Measurements from ENCODE around the gene DPP6. TPM values are rescaled to one million over a fixed set of nuclear protein-coding genes. Genes with fewer than 3 reads are reported as not detected.
A peak's percentile ranks its signal among the peaks of the same experiment; 100 is the strongest.

The DPP6 gene
- total RNA-seq, 1 donor from 2014 or later = 1.4 TPM

- Mint-ChIP-seq H3K36me3 (ENCODE audit: low read depth, unreplicated experiment) (no peaks in the 10 kb centered on the region), H3K4me1 (ENCODE audit: unreplicated experiment) (peaks cover 7% of the 10 kb centered on the region), H3K27me3 (ENCODE audit: unreplicated experiment) (no peaks in the 10 kb centered on the region), H3K9me3 (ENCODE audit: unreplicated experiment) (peaks cover 8% of the 10 kb centered on the region), H3K27ac (ENCODE audit: unreplicated experiment) (no peak overlapping the region), H3K4me3 (ENCODE audit: unreplicated experiment) (no peak overlapping the region)
- peak; percentile 36 for DNase-seq (ENCODE audit: low spot score)
- no peak for TF ChIP-seq CTCF (IDR thresholded peaks at IDR 0.05; ENCODE audit: unreplicated experiment)
Observed at GRCh38 chr7:154640266-154640865, 588.2 kb downstream of the DPP6 start.

GRCh38 chr7:154640917-154641316 is 588.7 kb downstream of the DPP6 start:
- no peaks in the 10 kb centered on the region for H3K27me3 Mint-ChIP-seq (ENCODE audit: unreplicated experiment)
- H3K36me3 Mint-ChIP-seq (ENCODE audit: low read depth, unreplicated experiment) = no peaks in the 10 kb centered on the region
- DNase-seq (ENCODE audit: low spot score) = no peak
- no peak for TF ChIP-seq CTCF (IDR thresholded peaks at IDR 0.05; ENCODE audit: unreplicated experiment)
- H3K4me1 Mint-ChIP-seq (ENCODE audit: unreplicated experiment) = peaks cover 7% of the 10 kb centered on the region
- no peak overlapping the region for H3K4me3 Mint-ChIP-seq (ENCODE audit: unreplicated experiment)
- H3K27ac Mint-ChIP-seq (ENCODE audit: unreplicated experiment) = no peak overlapping the region
- peaks cover 8% of the 10 kb centered on the region for H3K9me3 Mint-ChIP-seq (ENCODE audit: unreplicated experiment)

- Mint-ChIP-seq H3K4me3 (ENCODE audit: unreplicated experiment) (no peak overlapping the region), H3K27ac (ENCODE audit: unreplicated experiment) (no peak overlapping the region), H3K27me3 (ENCODE audit: unreplicated experiment) (peaks cover 2% of the 10 kb centered on the region), H3K9me3 (ENCODE audit: unreplicated experiment) (no peaks in the 10 kb centered on the region), H3K4me1 (ENCODE audit: unreplicated experiment) (peaks cover 5% of the 10 kb centered on the region), H3K36me3 (ENCODE audit: low read depth, unreplicated experiment) (no peaks in the 10 kb centered on the region)
- no peak for TF ChIP-seq CTCF (IDR thresholded peaks at IDR 0.05; ENCODE audit: unreplicated experiment)
- no peak for DNase-seq (ENCODE audit: low spot score)
Observed at GRCh38 chr7:154644366-154644765, 592.2 kb downstream of the DPP6 start.

GRCh38 chr7:154646126-154647013 is 594.2 kb downstream of the DPP6 start:
- peaks cover 2% of the 10 kb centered on the region for H3K9me3 Mint-ChIP-seq (ENCODE audit: unreplicated experiment)
- no peak for TF ChIP-seq CTCF (IDR thresholded peaks at IDR 0.05; ENCODE audit: unreplicated experiment)
- H3K27me3 Mint-ChIP-seq (ENCODE audit: unreplicated experiment) = peaks cover 2% of the 10 kb centered on the region
- no peaks in the 10 kb centered on the region for H3K4me1 Mint-ChIP-seq (ENCODE audit: unreplicated experiment)
- H3K36me3 Mint-ChIP-seq (ENCODE audit: low read depth, unreplicated experiment) = no peaks in the 10 kb centered on the region
- no peak overlapping the region for H3K4me3 Mint-ChIP-seq (ENCODE audit: unreplicated experiment)
- no peak overlapping the region for H3K27ac Mint-ChIP-seq (ENCODE audit: unreplicated experiment)
- no peak for DNase-seq (ENCODE audit: low spot score)

- Mint-ChIP-seq H3K4me3 (ENCODE audit: unreplicated experiment) (no peak overlapping the region), H3K27ac (ENCODE audit: unreplicated experiment) (no peak overlapping the region), H3K4me1 (ENCODE audit: unreplicated experiment) (no peaks in the 10 kb centered on the region), H3K9me3 (ENCODE audit: unreplicated experiment) (peaks cover 4% of the 10 kb centered on the region), H3K36me3 (ENCODE audit: low read depth, unreplicated experiment) (no peaks in the 10 kb centered on the region), H3K27me3 (ENCODE audit: unreplicated experiment) (peaks cover 2% of the 10 kb centered on the region)
- TF ChIP-seq CTCF (IDR thresholded peaks at IDR 0.05; ENCODE audit: unreplicated experiment) = no peak
- DNase-seq (ENCODE audit: low spot score) = no peak
Observed at GRCh38 chr7:154647625-154648024, 595.4 kb downstream of the DPP6 start.
